K562 (cell line): ENCODE measurements around the gene ZEB2. TPM values are rescaled to one million over a fixed set of nuclear protein-coding genes. Genes with fewer than 3 reads are reported as not detected.

Experiments
- CBX5 ChIP-seq: IDR thresholded peaks from 2 replicates; pipeline ENCODE4 v1.6.1; 2014; ENCODE audit warnings: low read depth, borderline replicate concordance
- GABPB2 ChIP-seq: fragments of 250-450 bp; sonication (Bioruptor Pico); conservative IDR thresholded peaks from 2 replicates; pipeline ENCODE4 v1.5.1; 2021; ENCODE audit warnings: mild to moderate bottlenecking
- GATAD2B ChIP-seq: fragments of 450-650 bp; IDR thresholded peaks from 2 replicates; pipeline ENCODE4 v1.6.1; 2017; ENCODE audit warnings: mild to moderate bottlenecking, borderline replicate concordance
- GTF3C2 ChIP-seq: IDR thresholded peaks from 3 replicates; pipeline ENCODE4 v1.6.1; 2011; ENCODE audit warnings: borderline replicate concordance, mild to moderate bottlenecking, moderate library complexity; ENCODE audit not compliant: insufficient read length; ENCODE audit errors: extremely low read depth
- MITF ChIP-seq: IDR thresholded peaks from 2 replicates; pipeline ENCODE4 v1.6.1; 2014; ENCODE audit warnings: antibody characterized with exemption
- PML ChIP-seq: IDR thresholded peaks from 2 replicates; pipeline ENCODE4 v1.6.1; 2012; ENCODE audit warnings: low read length, inconsistent platforms
- RBBP5 ChIP-seq: fragments of 200-600 bp; sonication (generic); IDR thresholded peaks from 2 replicates; pipeline ENCODE4 v1.6.1; 2012; ENCODE audit warnings: borderline replicate concordance, mild to moderate bottlenecking, low read length, control low read depth, inconsistent platforms; ENCODE audit not compliant: insufficient read depth, poor library complexity, severe bottlenecking
- SMARCC2 ChIP-seq: fragments of 450-650 bp; IDR thresholded peaks from 2 replicates; pipeline ENCODE4 v1.6.1; 2017; ENCODE audit warnings: antibody characterized with exemption, moderate library complexity, mild to moderate bottlenecking, low read depth
- ZFX ChIP-seq: sonication (generic); formaldehyde crosslinking; IDR thresholded peaks from 2 replicates; pipeline ENCODE4 v1.8.0; 2022; ENCODE audit warnings: mild to moderate bottlenecking, missing genetic modification reagents, moderate library complexity
- polyA plus RNA-seq, 8 experiments: library from polyadenylated mRNA; depleted of rRNA in 4 of 8; stranded (reverse) in 5 of 8; unstranded in 3 of 8; fragments of >200 nt; fragmentation: Nextera tagmentation in 2 of 8; fragmentation: Illumina TruSeq in 1 of 8; extraction: Ambion mirVana in 2 of 8; extraction: Trizol in 1 of 8; gene quantifications; 2 replicates each; pipeline versions ENCODE4 v1.2.1 to v1.2.3, GENCODE V29; 2011 to 2014; ENCODE audit warnings: inconsistent platforms in 1 of 8, missing spikeins in 1 of 8
- total RNA-seq, 7 experiments: library from RNA; depleted of rRNA in 6 of 7; stranded (reverse); fragments of >200 nt in 6 of 7; fragmentation: Illumina TruSeq in 2 of 7; extraction: Trizol in 2 of 7; gene quantifications; 2 replicates each; pipeline versions ENCODE4 v1.2.1 to v1.2.3, GENCODE V29; 2011 to 2021; ENCODE audit warnings: low replicate concordance in 1 of 7
- TF ChIP-seq, protein P1 (sequence below): fragments of 450-650 bp; IDR thresholded peaks from 2 replicates; pipeline ENCODE4 v1.6.1; 2014; ENCODE audit warnings: low read depth, mild to moderate bottlenecking, moderate library complexity, borderline replicate concordance
- TF ChIP-seq, protein P2 (sequence below), 3 experiments: IDR thresholded peaks in 2 of 3; conservative IDR thresholded peaks in 1 of 3; 2 replicates each; pipeline ENCODE4 v1.5.1; 2011 to 2012; ENCODE audit warnings: low read length in 3 of 3, mild to moderate bottlenecking in 3 of 3, control low read depth in 2 of 3, improper control_type of control experiment in 1 of 3, inconsistent platforms in 1 of 3, low read depth in 1 of 3, mixed read lengths in 1 of 3, moderate library complexity in 1 of 3; ENCODE audit not compliant: insufficient read depth in 2 of 3
- TF ChIP-seq, protein P3 (sequence below): fragments of 250-450 bp; sonication (Bioruptor Pico); IDR thresholded peaks from 2 replicates; pipeline ENCODE4 v1.4.0; 2020

The ZEB2 gene
- total and polyA plus RNA-seq, 9 of the 15 experiments (the other 6 are each of a cell fraction or from before 2014, with no cell fraction given) = 15.1 to 113 (median 72.3) TPM

- TF ChIP-seq, protein P1, sequence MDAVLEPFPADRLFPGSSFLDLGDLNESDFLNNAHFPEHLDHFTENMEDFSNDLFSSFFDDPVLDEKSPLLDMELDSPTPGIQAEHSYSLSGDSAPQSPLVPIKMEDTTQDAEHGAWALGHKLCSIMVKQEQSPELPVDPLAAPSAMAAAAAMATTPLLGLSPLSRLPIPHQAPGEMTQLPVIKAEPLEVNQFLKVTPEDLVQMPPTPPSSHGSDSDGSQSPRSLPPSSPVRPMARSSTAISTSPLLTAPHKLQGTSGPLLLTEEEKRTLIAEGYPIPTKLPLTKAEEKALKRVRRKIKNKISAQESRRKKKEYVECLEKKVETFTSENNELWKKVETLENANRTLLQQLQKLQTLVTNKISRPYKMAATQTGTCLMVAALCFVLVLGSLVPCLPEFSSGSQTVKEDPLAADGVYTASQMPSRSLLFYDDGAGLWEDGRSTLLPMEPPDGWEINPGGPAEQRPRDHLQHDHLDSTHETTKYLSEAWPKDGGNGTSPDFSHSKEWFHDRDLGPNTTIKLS = no peak
- TF ChIP-seq, protein P2, sequence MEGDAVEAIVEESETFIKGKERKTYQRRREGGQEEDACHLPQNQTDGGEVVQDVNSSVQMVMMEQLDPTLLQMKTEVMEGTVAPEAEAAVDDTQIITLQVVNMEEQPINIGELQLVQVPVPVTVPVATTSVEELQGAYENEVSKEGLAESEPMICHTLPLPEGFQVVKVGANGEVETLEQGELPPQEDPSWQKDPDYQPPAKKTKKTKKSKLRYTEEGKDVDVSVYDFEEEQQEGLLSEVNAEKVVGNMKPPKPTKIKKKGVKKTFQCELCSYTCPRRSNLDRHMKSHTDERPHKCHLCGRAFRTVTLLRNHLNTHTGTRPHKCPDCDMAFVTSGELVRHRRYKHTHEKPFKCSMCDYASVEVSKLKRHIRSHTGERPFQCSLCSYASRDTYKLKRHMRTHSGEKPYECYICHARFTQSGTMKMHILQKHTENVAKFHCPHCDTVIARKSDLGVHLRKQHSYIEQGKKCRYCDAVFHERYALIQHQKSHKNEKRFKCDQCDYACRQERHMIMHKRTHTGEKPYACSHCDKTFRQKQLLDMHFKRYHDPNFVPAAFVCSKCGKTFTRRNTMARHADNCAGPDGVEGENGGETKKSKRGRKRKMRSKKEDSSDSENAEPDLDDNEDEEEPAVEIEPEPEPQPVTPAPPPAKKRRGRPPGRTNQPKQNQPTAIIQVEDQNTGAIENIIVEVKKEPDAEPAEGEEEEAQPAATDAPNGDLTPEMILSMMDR (IDR thresholded peaks at IDR 0.05 in 2 of 3, conservative IDR thresholded peaks at IDR 0.05 in 1 of 3; ENCODE audit: insufficient read depth in 2 of 3, low read depth in 1 of 3, low read length in 3 of 3) = no peak
- TF ChIP-seq RBBP5 (no peak), GATAD2B (no peak), MITF (peak; percentile 67; the same call in 1 of the 2 replicates), GTF3C2 (no peak), CBX5 (no peak), SMARCC2 (no peak; the same call in 1 of the 2 replicates), GABPB2 (CRISPR knock-in tag) (no peak), ZFX (no peak), PML (no peak; the same call in none of the 2 replicates)
- TF ChIP-seq, protein P3, sequence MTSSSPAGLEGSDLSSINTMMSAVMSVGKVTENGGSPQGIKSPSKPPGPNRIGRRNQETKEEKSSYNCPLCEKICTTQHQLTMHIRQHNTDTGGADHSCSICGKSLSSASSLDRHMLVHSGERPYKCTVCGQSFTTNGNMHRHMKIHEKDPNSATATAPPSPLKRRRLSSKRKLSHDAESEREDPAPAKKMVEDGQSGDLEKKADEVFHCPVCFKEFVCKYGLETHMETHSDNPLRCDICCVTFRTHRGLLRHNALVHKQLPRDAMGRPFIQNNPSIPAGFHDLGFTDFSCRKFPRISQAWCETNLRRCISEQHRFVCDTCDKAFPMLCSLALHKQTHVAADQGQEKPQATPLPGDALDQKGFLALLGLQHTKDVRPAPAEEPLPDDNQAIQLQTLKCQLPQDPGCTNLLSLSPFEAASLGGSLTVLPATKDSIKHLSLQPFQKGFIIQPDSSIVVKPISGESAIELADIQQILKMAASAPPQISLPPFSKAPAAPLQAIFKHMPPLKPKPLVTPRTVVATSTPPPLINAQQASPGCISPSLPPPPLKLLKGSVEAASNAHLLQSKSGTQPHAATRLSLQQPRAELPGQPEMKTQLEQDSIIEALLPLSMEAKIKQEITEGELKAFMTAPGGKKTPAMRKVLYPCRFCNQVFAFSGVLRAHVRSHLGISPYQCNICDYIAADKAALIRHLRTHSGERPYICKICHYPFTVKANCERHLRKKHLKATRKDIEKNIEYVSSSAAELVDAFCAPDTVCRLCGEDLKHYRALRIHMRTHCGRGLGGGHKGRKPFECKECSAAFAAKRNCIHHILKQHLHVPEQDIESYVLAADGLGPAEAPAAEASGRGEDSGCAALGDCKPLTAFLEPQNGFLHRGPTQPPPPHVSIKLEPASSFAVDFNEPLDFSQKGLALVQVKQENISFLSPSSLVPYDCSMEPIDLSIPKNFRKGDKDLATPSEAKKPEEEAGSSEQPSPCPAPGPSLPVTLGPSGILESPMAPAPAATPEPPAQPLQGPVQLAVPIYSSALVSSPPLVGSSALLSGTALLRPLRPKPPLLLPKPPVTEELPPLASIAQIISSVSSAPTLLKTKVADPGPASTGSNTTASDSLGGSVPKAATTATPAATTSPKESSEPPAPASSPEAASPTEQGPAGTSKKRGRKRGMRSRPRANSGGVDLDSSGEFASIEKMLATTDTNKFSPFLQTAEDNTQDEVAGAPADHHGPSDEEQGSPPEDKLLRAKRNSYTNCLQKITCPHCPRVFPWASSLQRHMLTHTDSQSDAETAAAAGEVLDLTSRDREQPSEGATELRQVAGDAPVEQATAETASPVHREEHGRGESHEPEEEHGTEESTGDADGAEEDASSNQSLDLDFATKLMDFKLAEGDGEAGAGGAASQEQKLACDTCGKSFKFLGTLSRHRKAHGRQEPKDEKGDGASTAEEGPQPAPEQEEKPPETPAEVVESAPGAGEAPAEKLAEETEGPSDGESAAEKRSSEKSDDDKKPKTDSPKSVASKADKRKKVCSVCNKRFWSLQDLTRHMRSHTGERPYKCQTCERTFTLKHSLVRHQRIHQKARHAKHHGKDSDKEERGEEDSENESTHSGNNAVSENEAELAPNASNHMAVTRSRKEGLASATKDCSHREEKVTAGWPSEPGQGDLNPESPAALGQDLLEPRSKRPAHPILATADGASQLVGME (CRISPR knock-in tag) = no peak
Observed at GRCh38 chr2:144508172-144508851, 11.6 kb downstream of the ZEB2 start (continued).
